H9 (cell line): ENCODE measurements around the gene CCDC71L. TPM values are rescaled to one million over a fixed set of nuclear protein-coding genes. Genes with fewer than 3 reads are reported as not detected.

Source experiments
- DNase-seq: peaks from one replicate; pipeline ENCODE4 v3.0.0-alpha.2; 2017
- H2AFZ ChIP-seq: one replicate; pipeline ENCODE4 v1.6.1; 2013; ENCODE audit warnings: mild to moderate bottlenecking, low read length, control low read depth, moderate library complexity
- H2AK5ac ChIP-seq: 2 replicates; pipeline ENCODE4 v1.6.1; 2013; ENCODE audit warnings: low read length, control low read depth, mixed read lengths; ENCODE audit not compliant: insufficient read length
- H2BK120ac ChIP-seq: one replicate; pipeline ENCODE4 v1.6.1; 2013; ENCODE audit warnings: low read depth, mild to moderate bottlenecking, low read length, control low read depth, inconsistent platforms; ENCODE audit not compliant: poor library complexity, severe bottlenecking
- H2BK12ac ChIP-seq: 2 replicates; pipeline ENCODE4 v1.6.1; 2013; ENCODE audit warnings: low read length, control low read depth, mixed read lengths, low read depth; ENCODE audit not compliant: insufficient read length
- H2BK15ac ChIP-seq: 2 replicates; pipeline ENCODE4 v1.6.1; 2013; ENCODE audit warnings: low read depth, low read length, control low read depth
- H2BK20ac ChIP-seq: one replicate; pipeline ENCODE4 v1.6.1; 2013; ENCODE audit warnings: low read depth, mild to moderate bottlenecking, low read length, control low read depth, inconsistent platforms; ENCODE audit not compliant: poor library complexity, severe bottlenecking
- H2BK5ac ChIP-seq: 2 replicates; pipeline ENCODE4 v1.6.1; 2013; ENCODE audit warnings: low read length, control low read depth, mixed read lengths; ENCODE audit not compliant: insufficient read length
- H3K14ac ChIP-seq: 2 replicates; pipeline ENCODE4 v1.6.1; 2013; ENCODE audit warnings: low read length, control low read depth; ENCODE audit not compliant: insufficient read depth
- H3K18ac ChIP-seq: 2 replicates; pipeline ENCODE4 v1.6.1; 2013; ENCODE audit warnings: low read depth, mild to moderate bottlenecking, mixed read lengths, low read length, control low read depth; ENCODE audit not compliant: insufficient read length
- H3K23ac ChIP-seq: 2 replicates; pipeline ENCODE4 v1.6.1; 2013; ENCODE audit warnings: low read length, control low read depth, mixed read lengths, low read depth; ENCODE audit not compliant: insufficient read length
- H3K23me2 ChIP-seq: 2 replicates; pipeline ENCODE4 v1.6.1; 2013; ENCODE audit warnings: low read depth, mild to moderate bottlenecking, mixed read lengths, low read length, control low read depth; ENCODE audit not compliant: insufficient read length, poor library complexity, severe bottlenecking
- H3K27ac ChIP-seq: 2 replicates; pipeline ENCODE4 v1.5.1; 2013; ENCODE audit warnings: low read length, control low read depth, mixed read lengths, low read depth; ENCODE audit not compliant: insufficient read length
- H3K27me3 ChIP-seq: 2 replicates; pipeline ENCODE4 v1.6.1; 2013; ENCODE audit warnings: low read length, control low read depth, inconsistent platforms; ENCODE audit not compliant: insufficient read depth
- H3K4ac ChIP-seq: 2 replicates; pipeline ENCODE4 v1.6.1; 2013; ENCODE audit warnings: low read depth, mild to moderate bottlenecking, control low read depth, inconsistent platforms, low read length, moderate library complexity
- H3K4me1 ChIP-seq: 2 replicates; pipeline ENCODE4 v1.6.1; 2013; ENCODE audit warnings: low read length, control low read depth, inconsistent platforms; ENCODE audit not compliant: insufficient read depth
- H3K4me2 ChIP-seq: 2 replicates; pipeline ENCODE4 v1.6.1; 2013; ENCODE audit warnings: low read length, control low read depth, mixed read lengths; ENCODE audit not compliant: insufficient read length, insufficient read depth
- H3K56ac ChIP-seq: 2 replicates; pipeline ENCODE4 v1.6.1; 2013; ENCODE audit warnings: low read depth, mild to moderate bottlenecking, mixed read lengths, low read length, control low read depth; ENCODE audit not compliant: insufficient read length
- H3K79me1 ChIP-seq: 2 replicates; pipeline ENCODE4 v1.6.1; 2013; ENCODE audit warnings: low read depth, mild to moderate bottlenecking, moderate library complexity, low read length, control low read depth, inconsistent platforms; ENCODE audit not compliant: insufficient read depth, poor library complexity, severe bottlenecking
- H3K79me2 ChIP-seq: 2 replicates; pipeline ENCODE4 v1.6.1; 2013; ENCODE audit warnings: low read length, control low read depth, inconsistent platforms; ENCODE audit not compliant: insufficient read depth
- H3K9ac ChIP-seq: 2 replicates; pipeline ENCODE4 v1.6.1; 2013; ENCODE audit warnings: low read length, control low read depth, mixed read lengths; ENCODE audit not compliant: insufficient read length; ENCODE audit errors: extremely low read depth
- H3K9me3 ChIP-seq: one replicate; pipeline ENCODE4 v1.6.1; 2013; ENCODE audit warnings: low read depth, low read length, inconsistent platforms; ENCODE audit not compliant: control insufficient read depth
- H3T11ph ChIP-seq: one replicate; pipeline ENCODE4 v1.6.1; 2013; ENCODE audit warnings: mild to moderate bottlenecking, low read length, control low read depth, inconsistent platforms
- H4K20me1 ChIP-seq: one replicate; pipeline ENCODE4 v1.6.1; 2013; ENCODE audit not compliant: control insufficient read depth, insufficient read length, insufficient read depth
- H4K5ac ChIP-seq: 2 replicates; pipeline ENCODE4 v1.6.1; 2013; ENCODE audit warnings: low read depth, mild to moderate bottlenecking, mixed read lengths, low read length, control low read depth; ENCODE audit not compliant: insufficient read length
- H4K8ac ChIP-seq: replicated peaks from 2 replicates; pipeline ENCODE4 v1.6.1; 2013; ENCODE audit warnings: low read length, control low read depth, mixed read lengths, low read depth; ENCODE audit not compliant: insufficient read length
- H4K91ac ChIP-seq: 2 replicates; pipeline ENCODE4 v1.6.1; 2013; ENCODE audit warnings: low read depth, mild to moderate bottlenecking, moderate library complexity, mixed read lengths, low read length, control low read depth; ENCODE audit not compliant: insufficient read length
- H3K27ac Mint-ChIP-seq, 3 experiments: 2 replicates in 2 of 3; 3 replicates in 1 of 3; pipeline ENCODE4 v1.8.0; 2020 to 2021; ENCODE audit warnings: mixed read lengths in 3 of 3, mild to moderate bottlenecking in 1 of 3, moderate library complexity in 1 of 3
- H3K27me3 Mint-ChIP-seq: 2 replicates; pipeline ENCODE4 v1.8.0; 2021; ENCODE audit warnings: low read depth, mild to moderate bottlenecking, moderate library complexity, mixed read lengths
- H3K36me3 Mint-ChIP-seq, 3 experiments: 2 replicates in 2 of 3; 3 replicates in 1 of 3; pipeline ENCODE4 v1.8.0; 2020 to 2021; ENCODE audit warnings: low read depth in 3 of 3, mixed read lengths in 3 of 3; ENCODE audit not compliant: insufficient read depth in 1 of 3
- H3K4me1 Mint-ChIP-seq, 2 experiments: 2 replicates each; pipeline ENCODE4 v1.8.0; 2020; ENCODE audit warnings: mixed read lengths in 2 of 2
- H3K4me3 Mint-ChIP-seq, 2 experiments: 2 replicates in 1 of 2; 3 replicates in 1 of 2; pipeline ENCODE4 v1.8.0; 2020 to 2021; ENCODE audit warnings: mild to moderate bottlenecking in 2 of 2, mixed read lengths in 2 of 2, moderate library complexity in 1 of 2
- H3K9me3 Mint-ChIP-seq, 2 experiments: 2 replicates in 1 of 2; 3 replicates in 1 of 2; pipeline ENCODE4 v1.8.0; 2020; ENCODE audit warnings: mild to moderate bottlenecking in 2 of 2, mixed read lengths in 2 of 2, moderate library complexity in 1 of 2
- WGBS: extraction: QIAGEN DNeasy Blood & Tissue Kit; methylation state at CpG from one replicate; pipeline ENCODE4 v1.1.7; 2013; ENCODE audit warnings: missing lambda C conversion rate, low lambda C conversion rate, mixed read lengths; ENCODE audit not compliant: insufficient read length; ENCODE audit errors: extremely low coverage; 5-methylcytosine and 5-hydroxymethylcytosine counted together
- total RNA-seq: library from RNA; stranded (reverse); gene quantifications from 2 replicates; pipeline ENCODE4 v1.2.1, GENCODE V29; 2021
- TF ChIP-seq, protein P1 (sequence below): fragments of 200-600 bp; sonication (generic); conservative IDR thresholded peaks from 3 replicates; pipeline ENCODE4 v1.8.0; 2021; ENCODE audit warnings: antibody characterized with exemption, mild to moderate bottlenecking

CCDC71L gene
- total RNA-seq, 1 experiment from 2014 or later = 13.7 TPM

DNA sequence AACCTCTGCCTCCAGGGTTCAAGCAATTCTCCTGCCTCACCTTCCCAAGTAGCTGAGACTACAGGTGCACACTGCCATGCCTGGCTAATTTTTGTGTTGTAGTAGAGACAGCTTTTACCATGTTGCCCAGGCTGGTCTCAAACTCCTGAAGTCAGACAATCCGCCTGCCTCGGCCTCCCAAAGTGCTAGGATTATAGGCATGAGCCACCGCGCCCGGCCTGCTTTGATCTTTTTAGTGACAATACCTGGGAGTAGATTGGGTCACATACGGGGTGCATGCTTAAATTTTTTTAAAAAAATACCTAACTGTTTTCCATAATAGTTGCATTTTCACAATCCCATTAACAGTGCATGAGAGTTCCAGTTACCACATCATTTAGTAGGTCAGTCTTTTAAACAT, 47.7 kb downstream of the CCDC71L start:
- H2AK5ac ChIP-seq = no peak overlapping the region
- no peaks in the 10 kb centered on the region for H3K27me3 ChIP-seq
- Mint-ChIP-seq H3K4me3 (no peak overlapping the region), H3K27ac (no peak overlapping the region), H3K36me3 (0 out of 7 replicates have a peak, but pooled peaks cover 0 to 3% (median 3%) of the 10 kb centered on the region in 3 experiments), H3K9me3 (peaks cover 7 to 9% of the 10 kb centered on the region in 2 experiments; a peak in 4 of 5 replicates), H3K4me1 (peaks cover 4% of the 10 kb centered on the region in 2 experiments), H3K27me3 (no peaks in the 10 kb centered on the region; the same call in 1 of the 2 replicates)
- H4K20me1 ChIP-seq = no peaks in the 10 kb centered on the region
- no peak overlapping the region for H3K23ac ChIP-seq
- no peaks in the 10 kb centered on the region for H3K23me2 ChIP-seq
- no peaks in the 10 kb centered on the region for H3K79me1 ChIP-seq
- no peak overlapping the region for H2BK20ac ChIP-seq
- no peaks in the 10 kb centered on the region for H3K9me3 ChIP-seq
- H4K5ac ChIP-seq = no peak overlapping the region
- no peak overlapping the region for H3K27ac ChIP-seq
- no peak overlapping the region for H3K14ac ChIP-seq
- H3T11ph ChIP-seq = no peak overlapping the region
- H3K4ac ChIP-seq = no peak overlapping the region
- H2BK120ac ChIP-seq = no peak overlapping the region
- H3K9ac ChIP-seq = no peak overlapping the region
- no peak overlapping the region for H2BK5ac ChIP-seq
- no peak overlapping the region for H4K8ac ChIP-seq
- H2AFZ ChIP-seq = no peak overlapping the region
- no peak overlapping the region for H4K91ac ChIP-seq
- H2BK12ac ChIP-seq = no peak overlapping the region
- DNase-seq = no peak
- no CpG with 5 or more reads among the region's 6 CpGs for WGBS
- TF ChIP-seq, protein P1, sequence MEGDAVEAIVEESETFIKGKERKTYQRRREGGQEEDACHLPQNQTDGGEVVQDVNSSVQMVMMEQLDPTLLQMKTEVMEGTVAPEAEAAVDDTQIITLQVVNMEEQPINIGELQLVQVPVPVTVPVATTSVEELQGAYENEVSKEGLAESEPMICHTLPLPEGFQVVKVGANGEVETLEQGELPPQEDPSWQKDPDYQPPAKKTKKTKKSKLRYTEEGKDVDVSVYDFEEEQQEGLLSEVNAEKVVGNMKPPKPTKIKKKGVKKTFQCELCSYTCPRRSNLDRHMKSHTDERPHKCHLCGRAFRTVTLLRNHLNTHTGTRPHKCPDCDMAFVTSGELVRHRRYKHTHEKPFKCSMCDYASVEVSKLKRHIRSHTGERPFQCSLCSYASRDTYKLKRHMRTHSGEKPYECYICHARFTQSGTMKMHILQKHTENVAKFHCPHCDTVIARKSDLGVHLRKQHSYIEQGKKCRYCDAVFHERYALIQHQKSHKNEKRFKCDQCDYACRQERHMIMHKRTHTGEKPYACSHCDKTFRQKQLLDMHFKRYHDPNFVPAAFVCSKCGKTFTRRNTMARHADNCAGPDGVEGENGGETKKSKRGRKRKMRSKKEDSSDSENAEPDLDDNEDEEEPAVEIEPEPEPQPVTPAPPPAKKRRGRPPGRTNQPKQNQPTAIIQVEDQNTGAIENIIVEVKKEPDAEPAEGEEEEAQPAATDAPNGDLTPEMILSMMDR = no peak
- H3K4me1 ChIP-seq = no peaks in the 10 kb centered on the region; the same call in 1 of the 2 replicates
- no peak overlapping the region for H2BK15ac ChIP-seq
- H3K79me2 ChIP-seq = no peaks in the 10 kb centered on the region
- H3K56ac ChIP-seq = no peak overlapping the region
- H3K4me2 ChIP-seq = no peak overlapping the region
- H3K18ac ChIP-seq = no peak overlapping the region
